HL-60 (cell line): ENCODE measurements around the gene SAP30L.

Source experiments
- GABPA ChIP-seq: IDR thresholded peaks from 2 replicates; pipeline ENCODE4 v1.6.1; 2012; ENCODE audit warnings: low read depth
- POLR2AphosphoS5 ChIP-seq: IDR thresholded peaks from 2 replicates; pipeline ENCODE4 v1.6.1; 2012; ENCODE audit warnings: low read depth
- SPI1 ChIP-seq: IDR thresholded peaks from 2 replicates; pipeline ENCODE4 v1.6.1; 2012; ENCODE audit warnings: low read depth, mild to moderate bottlenecking, borderline replicate concordance
- TF ChIP-seq, protein P1 (sequence below): IDR thresholded peaks from one replicate; pipeline ENCODE4 v1.5.1; 2011; ENCODE audit warnings: low read length, control low read depth, inconsistent platforms; ENCODE audit not compliant: insufficient read depth
- TF ChIP-seq, protein P2 (sequence below): IDR thresholded peaks from 2 replicates; pipeline ENCODE4 v1.6.1; 2012; ENCODE audit warnings: low read depth; ENCODE audit not compliant: insufficient replicate concordance

DNA sequence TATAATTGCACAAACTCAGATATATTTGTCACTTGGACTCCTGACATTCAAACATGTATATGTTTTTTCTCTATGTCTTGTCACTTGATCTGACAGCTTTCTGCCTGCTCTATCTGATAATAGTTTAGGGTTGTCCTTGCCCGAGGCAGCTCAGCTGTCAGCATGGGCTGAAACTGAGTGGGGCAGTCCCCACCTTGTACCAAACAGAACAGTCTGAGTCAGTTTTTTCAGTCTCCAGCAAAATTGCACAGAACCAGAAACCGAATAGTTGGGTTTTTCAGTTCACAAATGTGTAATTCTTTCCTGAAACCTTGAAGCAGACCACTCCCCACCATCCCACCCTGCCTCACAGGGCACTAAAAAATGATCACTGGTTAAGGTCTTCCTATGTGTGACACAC lies 41.7 kb downstream of the SAP30L start:
- TF ChIP-seq, protein P1, sequence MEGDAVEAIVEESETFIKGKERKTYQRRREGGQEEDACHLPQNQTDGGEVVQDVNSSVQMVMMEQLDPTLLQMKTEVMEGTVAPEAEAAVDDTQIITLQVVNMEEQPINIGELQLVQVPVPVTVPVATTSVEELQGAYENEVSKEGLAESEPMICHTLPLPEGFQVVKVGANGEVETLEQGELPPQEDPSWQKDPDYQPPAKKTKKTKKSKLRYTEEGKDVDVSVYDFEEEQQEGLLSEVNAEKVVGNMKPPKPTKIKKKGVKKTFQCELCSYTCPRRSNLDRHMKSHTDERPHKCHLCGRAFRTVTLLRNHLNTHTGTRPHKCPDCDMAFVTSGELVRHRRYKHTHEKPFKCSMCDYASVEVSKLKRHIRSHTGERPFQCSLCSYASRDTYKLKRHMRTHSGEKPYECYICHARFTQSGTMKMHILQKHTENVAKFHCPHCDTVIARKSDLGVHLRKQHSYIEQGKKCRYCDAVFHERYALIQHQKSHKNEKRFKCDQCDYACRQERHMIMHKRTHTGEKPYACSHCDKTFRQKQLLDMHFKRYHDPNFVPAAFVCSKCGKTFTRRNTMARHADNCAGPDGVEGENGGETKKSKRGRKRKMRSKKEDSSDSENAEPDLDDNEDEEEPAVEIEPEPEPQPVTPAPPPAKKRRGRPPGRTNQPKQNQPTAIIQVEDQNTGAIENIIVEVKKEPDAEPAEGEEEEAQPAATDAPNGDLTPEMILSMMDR: no peak
- TF ChIP-seq, protein P2, sequence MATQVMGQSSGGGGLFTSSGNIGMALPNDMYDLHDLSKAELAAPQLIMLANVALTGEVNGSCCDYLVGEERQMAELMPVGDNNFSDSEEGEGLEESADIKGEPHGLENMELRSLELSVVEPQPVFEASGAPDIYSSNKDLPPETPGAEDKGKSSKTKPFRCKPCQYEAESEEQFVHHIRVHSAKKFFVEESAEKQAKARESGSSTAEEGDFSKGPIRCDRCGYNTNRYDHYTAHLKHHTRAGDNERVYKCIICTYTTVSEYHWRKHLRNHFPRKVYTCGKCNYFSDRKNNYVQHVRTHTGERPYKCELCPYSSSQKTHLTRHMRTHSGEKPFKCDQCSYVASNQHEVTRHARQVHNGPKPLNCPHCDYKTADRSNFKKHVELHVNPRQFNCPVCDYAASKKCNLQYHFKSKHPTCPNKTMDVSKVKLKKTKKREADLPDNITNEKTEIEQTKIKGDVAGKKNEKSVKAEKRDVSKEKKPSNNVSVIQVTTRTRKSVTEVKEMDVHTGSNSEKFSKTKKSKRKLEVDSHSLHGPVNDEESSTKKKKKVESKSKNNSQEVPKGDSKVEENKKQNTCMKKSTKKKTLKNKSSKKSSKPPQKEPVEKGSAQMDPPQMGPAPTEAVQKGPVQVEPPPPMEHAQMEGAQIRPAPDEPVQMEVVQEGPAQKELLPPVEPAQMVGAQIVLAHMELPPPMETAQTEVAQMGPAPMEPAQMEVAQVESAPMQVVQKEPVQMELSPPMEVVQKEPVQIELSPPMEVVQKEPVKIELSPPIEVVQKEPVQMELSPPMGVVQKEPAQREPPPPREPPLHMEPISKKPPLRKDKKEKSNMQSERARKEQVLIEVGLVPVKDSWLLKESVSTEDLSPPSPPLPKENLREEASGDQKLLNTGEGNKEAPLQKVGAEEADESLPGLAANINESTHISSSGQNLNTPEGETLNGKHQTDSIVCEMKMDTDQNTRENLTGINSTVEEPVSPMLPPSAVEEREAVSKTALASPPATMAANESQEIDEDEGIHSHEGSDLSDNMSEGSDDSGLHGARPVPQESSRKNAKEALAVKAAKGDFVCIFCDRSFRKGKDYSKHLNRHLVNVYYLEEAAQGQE: no peak
- TF ChIP-seq POLR2AphosphoS5 (no peak), GABPA (no peak), SPI1 (no peak)
